Cardiac muscle cell (in vitro differentiated cells and primary cell): ENCODE measurements around the gene FHOD3. TPM values are rescaled to one million over a fixed set of nuclear protein-coding genes. Genes with fewer than 3 reads are reported as not detected.

Experiments
- DNase-seq, 2 donors: peaks; one replicate each; pipeline versions ENCODE4 v3.0.0 to v3.0.0-alpha.2; 2010 to 2017; ENCODE audit warnings: low read depth in 1 of 2, low spot score in 1 of 2
- H3K27ac ChIP-seq: fragments of 200-600 bp; sonication (generic); 2 replicates; pipeline ENCODE4 v1.5.1; 2016
- H3K27me3 ChIP-seq: fragments of 200-600 bp; sonication (generic); 2 replicates; pipeline ENCODE4 v1.6.0; 2016; ENCODE audit warnings: control low read depth
- H3K36me3 ChIP-seq: fragments of 200-600 bp; sonication (generic); 2 replicates; pipeline ENCODE4 v1.5.1; 2016; ENCODE audit warnings: control low read depth
- H3K4me1 ChIP-seq: fragments of 200-600 bp; sonication (generic); 2 replicates; pipeline ENCODE4 v1.8.1; 2017; ENCODE audit warnings: low read depth, mild to moderate bottlenecking, mixed run types
- H3K4me3 ChIP-seq: fragments of 200-600 bp; sonication (generic); 2 replicates; pipeline ENCODE4 v1.5.1; 2016; ENCODE audit warnings: mild to moderate bottlenecking
- H3K9me3 ChIP-seq: fragments of 200-600 bp; sonication (generic); 2 replicates; pipeline ENCODE4 v1.5.1; 2017; ENCODE audit warnings: low read depth, mild to moderate bottlenecking, control low read depth
- CTCF ChIP-seq: IDR thresholded peaks from 2 replicates; pipeline ENCODE4 v1.5.1; 2012; ENCODE audit warnings: low read depth, mild to moderate bottlenecking, low read length
- polyA plus RNA-seq: library from polyadenylated mRNA; unstranded; fragments of >200 nt; fragmentation: Nextera tagmentation; extraction: Ambion mirVana; gene quantifications from 2 replicates; pipeline ENCODE4 v1.2.1, GENCODE V29; 2016
- total RNA-seq: library from RNA; depleted of rRNA; stranded (reverse); fragments of >200 nt; gene quantifications from 2 replicates; pipeline ENCODE4 v1.2.3, GENCODE V29; 2016

FHOD3 gene
- total and polyA plus RNA-seq, 2 experiments from 2014 or later, result 127 to 347 TPM

GRCh38 chr18:36772241-36772723 lies 474.8 kb downstream of the FHOD3 start:
- Histone ChIP-seq H3K27me3 (no peaks in the 10 kb centered on the region), H3K9me3 (no peaks in the 10 kb centered on the region), H3K27ac (no peak overlapping the region), H3K36me3 (peaks cover 45% of the 10 kb centered on the region), H3K4me3 (no peak overlapping the region), H3K4me1 (no peaks in the 10 kb centered on the region)
- no peak for TF ChIP-seq CTCF
- no peak for DNase-seq

GRCh38 chr18:36775396-36775795 lies 477.9 kb downstream of the FHOD3 start:
- DNase-seq, result no peak
- Histone ChIP-seq H3K9me3 (no peaks in the 10 kb centered on the region), H3K4me1 (no peaks in the 10 kb centered on the region), H3K27me3 (no peaks in the 10 kb centered on the region), H3K36me3 (peaks cover 45% of the 10 kb centered on the region), H3K4me3 (no peak overlapping the region), H3K27ac (no peak overlapping the region)
- no peak for TF ChIP-seq CTCF

GRCh38 chr18:36776650-36777049 lies 479.1 kb downstream of the FHOD3 start:
- Histone ChIP-seq H3K4me1 (no peaks in the 10 kb centered on the region), H3K27me3 (no peaks in the 10 kb centered on the region), H3K9me3 (no peaks in the 10 kb centered on the region), H3K36me3 (peaks cover 57% of the 10 kb centered on the region), H3K4me3 (no peak overlapping the region), H3K27ac (no peak overlapping the region)
- no peak for DNase-seq
- TF ChIP-seq CTCF, result no peak

- no peak for DNase-seq
- H3K4me1 ChIP-seq, result no peaks in the 10 kb centered on the region
- H3K4me3 ChIP-seq, result no peak overlapping the region
- H3K9me3 ChIP-seq, result no peaks in the 10 kb centered on the region
- H3K36me3 ChIP-seq, result peaks cover 52% of the 10 kb centered on the region
- no peak overlapping the region for H3K27ac ChIP-seq
- no peaks in the 10 kb centered on the region for H3K27me3 ChIP-seq
- no peak for TF ChIP-seq CTCF
Observed at GRCh38 chr18:36777566-36777965, 480.1 kb downstream of the FHOD3 start.

GRCh38 chr18:36780748-36781147 lies 483.2 kb downstream of the FHOD3 start:
- Histone ChIP-seq H3K4me1 (no peaks in the 10 kb centered on the region), H3K27me3 (no peaks in the 10 kb centered on the region), H3K27ac (no peak overlapping the region), H3K4me3 (no peak overlapping the region), H3K9me3 (no peaks in the 10 kb centered on the region), H3K36me3 (peaks cover 37% of the 10 kb centered on the region)
- DNase-seq, result no peak
- no peak for TF ChIP-seq CTCF

- Histone ChIP-seq H3K27ac (no peak overlapping the region), H3K27me3 (no peaks in the 10 kb centered on the region), H3K4me1 (no peaks in the 10 kb centered on the region)
Observed at GRCh38 chr18:36782710-36783109, 485.2 kb downstream of the FHOD3 start.

More at GRCh38 chr18:36782710-36783109, 485.2 kb downstream of the FHOD3 start:
- TF ChIP-seq CTCF, result no peak
- H3K4me3 ChIP-seq, result no peak overlapping the region
- H3K36me3 ChIP-seq, result peaks cover 33% of the 10 kb centered on the region
- H3K9me3 ChIP-seq, result no peaks in the 10 kb centered on the region
- DNase-seq, result no peak
